Loucy (cell line): Measurements from ENCODE around the gene VPS35L.

Experiments
- H2AFZ ChIP-seq: fragments of 200-600 bp; sonication (generic); 2 replicates; pipeline ENCODE4 v1.6.0; 2016; ENCODE audit warnings: antibody characterized with exemption, mild to moderate bottlenecking, low read length, moderate library complexity
- H3F3A ChIP-seq: fragments of 200-600 bp; 2 replicates; pipeline ENCODE4 v1.6.0; 2016; ENCODE audit warnings: antibody characterized with exemption, low read depth, mild to moderate bottlenecking
- H3K27me3 ChIP-seq: fragments of 200-600 bp; sonication (generic); 2 replicates; pipeline ENCODE4 v1.6.1; 2014; ENCODE audit warnings: low read length, mild to moderate bottlenecking; ENCODE audit not compliant: insufficient read depth, poor library complexity, severe bottlenecking
- H3K36me3 ChIP-seq: fragments of 200-600 bp; sonication (generic); 2 replicates; pipeline ENCODE4 v1.6.1; 2016; ENCODE audit warnings: low read length; ENCODE audit not compliant: insufficient read depth
- H3K4me1 ChIP-seq: fragments of 200-600 bp; sonication (generic); 2 replicates; pipeline ENCODE4 v1.5.1; 2014; ENCODE audit warnings: low read length, mild to moderate bottlenecking; ENCODE audit not compliant: insufficient read depth, poor library complexity, severe bottlenecking
- H3K4me2 ChIP-seq: fragments of 200-600 bp; sonication (generic); 2 replicates; pipeline ENCODE4 v1.6.0; 2014; ENCODE audit warnings: antibody characterized with exemption, low read length, low read depth, mild to moderate bottlenecking; ENCODE audit not compliant: poor library complexity, severe bottlenecking
- H3K4me3 ChIP-seq: fragments of 200-600 bp; sonication (generic); 2 replicates; pipeline ENCODE4 v1.5.1; 2014; ENCODE audit warnings: low read length, mild to moderate bottlenecking, mixed read lengths; ENCODE audit not compliant: poor library complexity, severe bottlenecking
- H3K79me2 ChIP-seq: fragments of 200-600 bp; sonication (generic); 2 replicates; pipeline ENCODE4 v1.6.1; 2014; ENCODE audit warnings: low read length; ENCODE audit not compliant: insufficient read depth
- H3K9ac ChIP-seq: fragments of 200-600 bp; sonication (generic); 2 replicates; pipeline ENCODE4 v1.6.0; 2014; ENCODE audit warnings: mild to moderate bottlenecking, low read depth, low read length, moderate library complexity; ENCODE audit not compliant: poor library complexity, severe bottlenecking
- H3K9me2 ChIP-seq: fragments of 200-600 bp; sonication (generic); replicated peaks from 2 replicates; pipeline ENCODE4 v1.6.1; 2016; ENCODE audit warnings: low read depth, low read length, mixed read lengths
- H3K9me3 ChIP-seq: fragments of 200-600 bp; sonication (generic); 2 replicates; pipeline ENCODE4 v1.6.1; 2014; ENCODE audit warnings: mild to moderate bottlenecking, antibody characterized with exemption, low read length, low read depth; ENCODE audit not compliant: insufficient read depth
- H4K20me1 ChIP-seq: fragments of 200-600 bp; sonication (generic); 2 replicates; pipeline ENCODE4 v1.6.0; 2014; ENCODE audit warnings: antibody characterized with exemption, low read length, mild to moderate bottlenecking; ENCODE audit not compliant: insufficient read depth, poor library complexity, severe bottlenecking
- EZH2phosphoT487 ChIP-seq: fragments of 200-600 bp; IDR thresholded peaks from 2 replicates; pipeline ENCODE4 v1.6.1; 2018; ENCODE audit warnings: antibody characterized with exemption, mild to moderate bottlenecking, moderate library complexity, borderline replicate concordance
- TF ChIP-seq, protein P1 (sequence below): fragments of 200-600 bp; sonication (generic); conservative IDR thresholded peaks from 2 replicates; pipeline ENCODE4 v1.5.1; 2014; ENCODE audit warnings: mild to moderate bottlenecking, antibody characterized with exemption, low read length

Gene VPS35L

DNA sequence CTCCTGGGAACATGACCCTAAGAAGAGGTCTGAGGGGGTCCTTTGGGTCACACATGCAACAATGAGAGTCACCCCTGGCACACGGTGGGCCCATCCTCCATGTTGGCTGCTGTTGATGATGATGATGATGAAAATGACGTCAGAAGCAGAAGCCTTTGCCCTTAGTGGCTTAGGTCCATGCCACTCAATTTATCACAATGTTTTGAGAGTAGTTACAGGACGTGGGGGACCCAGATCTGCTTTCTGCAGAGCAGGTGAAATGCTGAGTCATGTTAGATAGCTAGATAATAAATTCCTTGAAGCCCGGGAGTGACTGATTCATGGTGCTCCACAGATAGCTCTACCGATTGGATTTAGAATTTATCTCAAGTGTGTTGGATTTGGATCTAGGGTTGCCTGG, 53.9 kb downstream of the VPS35L start:
- Histone ChIP-seq H3K9me3 (no peaks in the 10 kb centered on the region), H3K36me3 (no peaks in the 10 kb centered on the region), H3K4me3 (no peak overlapping the region), H3K27me3 (no peaks in the 10 kb centered on the region), H3K4me2 (no peak overlapping the region), H3K4me1 (no peaks in the 10 kb centered on the region), H3K9ac (no peak overlapping the region), H3K9me2 (no peaks in the 10 kb centered on the region), H2AFZ (no peak overlapping the region), H3F3A (no peaks in the 10 kb centered on the region), H4K20me1 (no peaks in the 10 kb centered on the region), H3K79me2 (no peaks in the 10 kb centered on the region)
- TF ChIP-seq, protein P1, sequence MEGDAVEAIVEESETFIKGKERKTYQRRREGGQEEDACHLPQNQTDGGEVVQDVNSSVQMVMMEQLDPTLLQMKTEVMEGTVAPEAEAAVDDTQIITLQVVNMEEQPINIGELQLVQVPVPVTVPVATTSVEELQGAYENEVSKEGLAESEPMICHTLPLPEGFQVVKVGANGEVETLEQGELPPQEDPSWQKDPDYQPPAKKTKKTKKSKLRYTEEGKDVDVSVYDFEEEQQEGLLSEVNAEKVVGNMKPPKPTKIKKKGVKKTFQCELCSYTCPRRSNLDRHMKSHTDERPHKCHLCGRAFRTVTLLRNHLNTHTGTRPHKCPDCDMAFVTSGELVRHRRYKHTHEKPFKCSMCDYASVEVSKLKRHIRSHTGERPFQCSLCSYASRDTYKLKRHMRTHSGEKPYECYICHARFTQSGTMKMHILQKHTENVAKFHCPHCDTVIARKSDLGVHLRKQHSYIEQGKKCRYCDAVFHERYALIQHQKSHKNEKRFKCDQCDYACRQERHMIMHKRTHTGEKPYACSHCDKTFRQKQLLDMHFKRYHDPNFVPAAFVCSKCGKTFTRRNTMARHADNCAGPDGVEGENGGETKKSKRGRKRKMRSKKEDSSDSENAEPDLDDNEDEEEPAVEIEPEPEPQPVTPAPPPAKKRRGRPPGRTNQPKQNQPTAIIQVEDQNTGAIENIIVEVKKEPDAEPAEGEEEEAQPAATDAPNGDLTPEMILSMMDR: no peak
- TF ChIP-seq EZH2phosphoT487: no peak

DNA sequence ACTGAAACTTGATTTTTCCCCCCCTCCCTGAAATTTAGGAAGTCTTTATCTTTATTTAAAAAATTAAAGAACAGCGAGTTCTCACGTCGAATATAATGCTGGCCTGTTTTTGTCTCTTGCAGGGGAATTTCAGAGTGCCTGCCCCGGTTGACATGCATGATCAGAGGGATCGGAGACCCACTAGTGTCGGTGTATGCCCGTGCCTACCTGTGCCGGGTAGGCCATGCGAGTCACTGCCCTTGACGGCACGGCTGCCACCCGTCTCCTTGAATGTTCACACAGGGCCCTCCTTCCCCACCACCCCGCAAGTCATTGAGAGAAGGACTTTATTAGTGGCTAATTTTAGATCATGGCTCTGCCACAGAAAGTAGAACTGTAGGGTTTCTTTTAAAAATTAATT, 54.7 kb downstream of the VPS35L start:
- H3K4me3 ChIP-seq: no peak overlapping the region
- H3K27me3 ChIP-seq: no peaks in the 10 kb centered on the region
- TF ChIP-seq EZH2phosphoT487: no peak
- H3K9ac ChIP-seq: no peak overlapping the region
- no peaks in the 10 kb centered on the region for H3K36me3 ChIP-seq
- H3K9me2 ChIP-seq: no peaks in the 10 kb centered on the region
- H3F3A ChIP-seq: no peaks in the 10 kb centered on the region
- H3K79me2 ChIP-seq: no peaks in the 10 kb centered on the region
- no peak overlapping the region for H3K4me2 ChIP-seq
- H4K20me1 ChIP-seq: no peaks in the 10 kb centered on the region
- no peak overlapping the region for H2AFZ ChIP-seq
- no peaks in the 10 kb centered on the region for H3K9me3 ChIP-seq
- no peaks in the 10 kb centered on the region for H3K4me1 ChIP-seq

DNA sequence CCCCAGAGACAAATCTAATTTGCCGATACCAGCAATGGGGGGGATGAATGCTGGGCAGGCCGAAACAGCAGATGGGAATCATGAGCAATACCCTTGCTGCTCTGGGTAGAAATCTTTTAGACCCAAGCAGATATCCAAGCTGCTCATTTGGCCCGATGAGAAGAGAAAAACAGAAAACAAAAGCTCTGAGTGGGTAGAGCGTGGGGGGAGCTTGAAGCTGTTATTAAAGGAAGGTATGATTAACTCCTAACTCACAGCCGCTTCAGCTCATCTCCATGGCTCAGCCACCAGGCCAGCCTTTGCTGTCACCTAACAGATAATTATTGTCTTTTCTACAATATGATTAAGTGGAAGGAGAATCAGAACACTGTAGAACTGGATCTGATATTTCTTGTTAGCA, 58.3 kb downstream of the VPS35L start:
- no peaks in the 10 kb centered on the region for H3K79me2 ChIP-seq
- TF ChIP-seq, protein P1: no peak
- H3K4me2 ChIP-seq: no peak overlapping the region
- H3K9ac ChIP-seq: no peak overlapping the region
- H3K27me3 ChIP-seq: no peaks in the 10 kb centered on the region
- no peaks in the 10 kb centered on the region for H3K4me1 ChIP-seq
- no peaks in the 10 kb centered on the region for H3K36me3 ChIP-seq
- H3K4me3 ChIP-seq: no peak overlapping the region
- H3K9me3 ChIP-seq: no peaks in the 10 kb centered on the region
- no peak overlapping the region for H2AFZ ChIP-seq
- H4K20me1 ChIP-seq: no peaks in the 10 kb centered on the region
- H3K9me2 ChIP-seq: no peaks in the 10 kb centered on the region
- H3F3A ChIP-seq: no peaks in the 10 kb centered on the region

DNA sequence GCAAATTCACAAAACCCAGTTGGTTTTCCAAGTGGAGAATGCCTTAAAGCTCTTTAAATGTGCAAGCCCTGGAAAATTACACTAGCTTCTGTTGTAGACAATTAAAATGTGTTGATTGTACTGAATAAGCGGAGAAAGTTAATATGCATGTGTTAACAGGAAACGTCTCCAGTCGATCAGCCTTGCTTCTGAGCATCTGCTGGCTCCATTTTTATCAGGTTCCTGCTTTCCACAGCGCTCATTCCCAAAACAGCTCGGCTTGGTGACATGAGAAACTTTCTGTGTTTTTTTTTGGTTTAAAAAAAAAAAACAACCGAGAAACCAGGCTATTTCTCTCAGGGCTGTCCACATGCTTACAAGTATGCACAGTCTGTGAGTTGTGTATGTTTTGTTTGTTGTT, 60.7 kb downstream of the VPS35L start:
- Histone ChIP-seq H2AFZ (no peak overlapping the region), H3K9me3 (no peaks in the 10 kb centered on the region), H3K4me2 (no peak overlapping the region), H3K9ac (no peak overlapping the region), H4K20me1 (no peaks in the 10 kb centered on the region), H3K27me3 (no peaks in the 10 kb centered on the region), H3F3A (no peaks in the 10 kb centered on the region), H3K36me3 (no peaks in the 10 kb centered on the region), H3K79me2 (no peaks in the 10 kb centered on the region), H3K9me2 (no peaks in the 10 kb centered on the region), H3K4me3 (no peak overlapping the region), H3K4me1 (no peaks in the 10 kb centered on the region)
- no peak for TF ChIP-seq EZH2phosphoT487
- TF ChIP-seq, protein P1: no peak
